ENCODE measurements around the gene SMARCAD1.
"Not testable (repeated sequence)": the region's sequence is repeated elsewhere in the genome, so short reads cannot be mapped to it uniquely, and the experiment has no call there.

SMARCAD1 gene

DNA sequence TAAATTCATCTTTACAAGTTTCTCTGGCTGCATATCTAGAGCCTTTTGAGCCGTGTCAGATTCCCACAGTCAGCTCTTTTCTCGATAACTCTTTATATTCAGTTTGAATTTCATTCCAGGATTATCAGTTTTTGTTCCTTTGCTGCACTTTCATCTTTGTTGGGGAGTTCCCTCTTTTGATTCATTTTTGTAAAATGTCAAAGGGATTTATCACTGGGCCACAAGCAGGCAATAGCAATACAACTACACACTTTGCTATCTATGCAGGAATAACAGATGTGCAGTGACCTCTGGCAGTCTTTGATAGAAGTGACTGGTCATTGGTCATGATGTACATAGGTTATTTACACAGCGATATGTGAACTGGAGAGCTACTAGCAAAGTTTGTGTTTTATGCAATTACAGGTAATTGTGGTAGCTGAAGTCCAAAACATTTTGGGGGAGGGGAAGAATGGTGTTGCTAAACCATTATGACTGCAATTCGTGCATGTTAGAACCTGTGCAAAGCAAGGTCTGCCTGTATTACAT is 91.1 kb downstream of the SMARCAD1 start:
- H3K4me3 ChIP-seq (ENCODE audit: control insufficient read depth, low read depth, low read length) = no peak overlapping the region
- no peak for DNase-seq (ENCODE audit: low read depth)
- TF ChIP-seq, protein P1, sequence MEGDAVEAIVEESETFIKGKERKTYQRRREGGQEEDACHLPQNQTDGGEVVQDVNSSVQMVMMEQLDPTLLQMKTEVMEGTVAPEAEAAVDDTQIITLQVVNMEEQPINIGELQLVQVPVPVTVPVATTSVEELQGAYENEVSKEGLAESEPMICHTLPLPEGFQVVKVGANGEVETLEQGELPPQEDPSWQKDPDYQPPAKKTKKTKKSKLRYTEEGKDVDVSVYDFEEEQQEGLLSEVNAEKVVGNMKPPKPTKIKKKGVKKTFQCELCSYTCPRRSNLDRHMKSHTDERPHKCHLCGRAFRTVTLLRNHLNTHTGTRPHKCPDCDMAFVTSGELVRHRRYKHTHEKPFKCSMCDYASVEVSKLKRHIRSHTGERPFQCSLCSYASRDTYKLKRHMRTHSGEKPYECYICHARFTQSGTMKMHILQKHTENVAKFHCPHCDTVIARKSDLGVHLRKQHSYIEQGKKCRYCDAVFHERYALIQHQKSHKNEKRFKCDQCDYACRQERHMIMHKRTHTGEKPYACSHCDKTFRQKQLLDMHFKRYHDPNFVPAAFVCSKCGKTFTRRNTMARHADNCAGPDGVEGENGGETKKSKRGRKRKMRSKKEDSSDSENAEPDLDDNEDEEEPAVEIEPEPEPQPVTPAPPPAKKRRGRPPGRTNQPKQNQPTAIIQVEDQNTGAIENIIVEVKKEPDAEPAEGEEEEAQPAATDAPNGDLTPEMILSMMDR (IDR thresholded peaks at IDR 0.05; ENCODE audit: control insufficient read depth, insufficient read depth, low read depth, low read length, missing control alignments) = no peak

- TF ChIP-seq, protein P1 (IDR thresholded peaks at IDR 0.05; ENCODE audit: control insufficient read depth, insufficient read depth, low read depth, low read length, missing control alignments) = no peak
- DNase-seq (ENCODE audit: low read depth) = no peak
- H3K4me3 ChIP-seq (ENCODE audit: control insufficient read depth, low read depth, low read length) = no peak overlapping the region
Measured at GRCh38 chr4:94302191-94302590, 94.5 kb downstream of the SMARCAD1 start.

GRCh38 chr4:94304365-94304971 is 96.8 kb downstream of the SMARCAD1 start:
- TF ChIP-seq, protein P1 (IDR thresholded peaks at IDR 0.05; ENCODE audit: control insufficient read depth, insufficient read depth, low read depth, low read length, missing control alignments) = peak; percentile 54
- no peak overlapping the region for H3K4me3 ChIP-seq (ENCODE audit: control insufficient read depth, low read depth, low read length)
- no peak for DNase-seq (ENCODE audit: low read depth)

DNA sequence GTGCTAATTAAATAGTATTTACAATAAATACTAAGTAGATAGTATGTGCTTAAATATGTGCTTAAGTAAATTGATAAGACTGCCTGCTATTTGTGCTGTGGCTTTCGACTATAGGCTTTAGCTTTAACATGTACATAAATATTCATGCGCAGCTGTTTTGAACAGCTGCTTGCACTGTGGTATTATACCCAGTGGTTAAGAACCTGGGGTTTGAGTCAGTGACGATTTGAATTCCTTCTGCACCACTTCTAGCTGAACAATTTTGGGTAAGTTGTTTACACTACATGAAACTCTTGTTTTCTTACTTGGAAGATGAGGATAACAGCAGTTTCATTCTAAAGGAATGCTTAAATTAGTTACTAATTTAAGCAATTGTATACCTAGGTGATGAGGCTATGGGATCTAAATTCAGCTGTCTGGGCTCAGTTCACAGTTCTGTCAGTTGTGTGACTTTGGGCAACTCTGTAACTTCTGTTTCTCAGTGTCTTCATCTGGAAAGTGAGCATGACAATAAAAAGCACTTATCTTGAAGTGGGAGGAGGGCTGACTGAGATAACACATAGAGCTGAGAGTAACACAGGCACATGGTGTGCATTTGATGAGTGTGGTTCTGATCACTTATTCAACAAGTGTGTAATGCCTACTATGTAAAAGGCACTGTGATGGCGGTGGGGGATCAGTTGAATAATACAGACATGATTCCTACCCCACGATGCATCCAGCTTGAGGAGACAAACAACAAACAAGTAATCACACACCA is 98.0 kb downstream of the SMARCAD1 start:
- DNase-seq (ENCODE audit: low read depth) = no peak
- TF ChIP-seq, protein P1 (IDR thresholded peaks at IDR 0.05; ENCODE audit: control insufficient read depth, insufficient read depth, low read depth, low read length, missing control alignments) = no peak
- no peak overlapping the region for H3K4me3 ChIP-seq (ENCODE audit: control insufficient read depth, low read depth, low read length)

GRCh38 chr4:94306713-94307112 is 99.0 kb downstream of the SMARCAD1 start:
- no peak for DNase-seq (ENCODE audit: low read depth)
- TF ChIP-seq, protein P1 (IDR thresholded peaks at IDR 0.05; ENCODE audit: control insufficient read depth, insufficient read depth, low read depth, low read length, missing control alignments) = no peak
- H3K4me3 ChIP-seq (ENCODE audit: control insufficient read depth, low read depth, low read length) = no peak overlapping the region

DNA sequence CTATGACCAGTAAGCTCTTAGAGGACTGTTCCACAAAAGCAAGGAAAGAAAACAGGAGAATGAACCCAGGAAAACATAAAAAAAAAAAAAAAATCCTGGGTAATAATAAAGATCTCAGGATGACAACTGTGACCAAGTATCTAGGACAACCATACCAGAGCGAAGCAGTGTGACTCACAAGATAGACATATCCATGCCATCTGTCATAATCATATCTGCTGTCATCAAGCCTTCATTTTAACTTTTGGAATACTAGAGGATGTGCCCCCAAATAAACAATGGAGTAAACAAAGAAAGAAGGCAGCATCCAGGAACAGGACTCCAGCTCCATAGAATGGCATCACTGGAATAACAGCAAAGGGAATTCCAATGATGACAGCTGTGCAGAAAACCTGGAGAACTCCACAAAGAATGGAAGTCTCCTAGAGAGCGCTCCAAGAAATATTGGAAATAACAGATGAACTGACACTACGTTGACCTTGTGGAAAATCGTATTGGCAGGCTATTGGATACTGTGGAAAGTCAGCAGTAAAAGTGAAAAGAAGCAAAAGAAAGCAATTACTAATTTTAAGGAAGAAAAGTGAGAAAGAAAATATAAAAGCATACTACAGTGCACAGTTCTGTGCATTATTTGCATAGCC is 99.7 kb downstream of the SMARCAD1 start:
- TF ChIP-seq, protein P1 (IDR thresholded peaks at IDR 0.05; ENCODE audit: control insufficient read depth, insufficient read depth, low read depth, low read length, missing control alignments) = no peak
- no peak overlapping the region for H3K4me3 ChIP-seq (ENCODE audit: control insufficient read depth, low read depth, low read length)
- DNase-seq (ENCODE audit: low read depth) = no peak

GRCh38 chr4:94319927-94320326 is 112.3 kb downstream of the SMARCAD1 start:
- not testable (repeated sequence) for DNase-seq (ENCODE audit: low read depth); H3K4me3 ChIP-seq (ENCODE audit: control insufficient read depth, low read depth, low read length)

Data from AG09309 (cell line).